Chondrocyte (in vitro differentiated cells): ENCODE measurements around the gene MEGF10. TPM values are rescaled to one million over a fixed set of nuclear protein-coding genes. Genes with fewer than 3 reads are reported as not detected.

Experiments used
- DNase-seq: peaks from one replicate; pipeline ENCODE4 v3.0.0; 2021; ENCODE audit warnings: mixed read lengths, low spot score
- H3K27ac Mint-ChIP-seq: one replicate; pipeline ENCODE4 v1.8.0; 2021; ENCODE audit warnings: mild to moderate bottlenecking, moderate library complexity, mixed read lengths; ENCODE audit not compliant: unreplicated experiment
- H3K27me3 Mint-ChIP-seq: 2 replicates; pipeline ENCODE4 v1.8.0; 2021; ENCODE audit warnings: low read depth, mixed read lengths
- H3K36me3 Mint-ChIP-seq: 2 replicates; pipeline ENCODE4 v1.8.0; 2021; ENCODE audit warnings: low read depth, mixed read lengths
- H3K4me1 Mint-ChIP-seq: 2 replicates; pipeline ENCODE4 v1.8.0; 2021; ENCODE audit warnings: low read depth, mild to moderate bottlenecking, mixed read lengths
- H3K4me3 Mint-ChIP-seq: one replicate; pipeline ENCODE4 v1.8.0; 2021; ENCODE audit warnings: mild to moderate bottlenecking, moderate library complexity, mixed read lengths; ENCODE audit not compliant: unreplicated experiment
- H3K9me3 Mint-ChIP-seq: 2 replicates; pipeline ENCODE4 v1.8.0; 2021; ENCODE audit warnings: low read depth, mixed read lengths
- total RNA-seq: library from RNA; stranded (reverse); gene quantifications from 3 replicates; pipeline ENCODE4 v1.2.1, GENCODE V29; 2021
- TF ChIP-seq, protein P1 (sequence below): fragments of 200-600 bp; sonication (generic); IDR thresholded peaks from 2 replicates; pipeline ENCODE4 v1.5.0; 2021; ENCODE audit warnings: antibody characterized with exemption, mild to moderate bottlenecking, moderate library complexity

Gene MEGF10
- total RNA-seq, 1 donor from 2014 or later: 6.6 TPM

DNA sequence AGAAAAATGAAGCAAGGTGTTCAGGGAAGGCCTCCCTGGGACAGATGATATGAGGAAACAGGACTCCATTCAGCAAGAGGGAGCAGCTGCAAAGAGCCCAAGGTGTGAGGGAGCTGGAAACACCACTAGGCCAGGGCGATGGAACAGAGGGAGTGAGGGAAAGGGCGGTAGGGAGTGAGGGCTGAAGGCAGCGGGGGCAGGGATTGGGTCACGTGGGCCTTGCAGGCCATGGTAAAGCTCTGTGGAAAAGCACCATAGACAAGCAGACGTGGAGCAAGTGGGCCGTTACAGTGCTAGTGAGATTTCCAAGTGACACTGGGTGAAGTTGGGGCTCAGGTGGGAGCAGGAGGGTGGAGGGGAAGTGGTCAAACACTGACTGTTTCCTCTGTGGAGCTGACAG, 216.0 kb downstream of the MEGF10 start:
- H3K36me3 Mint-ChIP-seq: no peaks in the 10 kb centered on the region
- DNase-seq: no peak
- TF ChIP-seq, protein P1, sequence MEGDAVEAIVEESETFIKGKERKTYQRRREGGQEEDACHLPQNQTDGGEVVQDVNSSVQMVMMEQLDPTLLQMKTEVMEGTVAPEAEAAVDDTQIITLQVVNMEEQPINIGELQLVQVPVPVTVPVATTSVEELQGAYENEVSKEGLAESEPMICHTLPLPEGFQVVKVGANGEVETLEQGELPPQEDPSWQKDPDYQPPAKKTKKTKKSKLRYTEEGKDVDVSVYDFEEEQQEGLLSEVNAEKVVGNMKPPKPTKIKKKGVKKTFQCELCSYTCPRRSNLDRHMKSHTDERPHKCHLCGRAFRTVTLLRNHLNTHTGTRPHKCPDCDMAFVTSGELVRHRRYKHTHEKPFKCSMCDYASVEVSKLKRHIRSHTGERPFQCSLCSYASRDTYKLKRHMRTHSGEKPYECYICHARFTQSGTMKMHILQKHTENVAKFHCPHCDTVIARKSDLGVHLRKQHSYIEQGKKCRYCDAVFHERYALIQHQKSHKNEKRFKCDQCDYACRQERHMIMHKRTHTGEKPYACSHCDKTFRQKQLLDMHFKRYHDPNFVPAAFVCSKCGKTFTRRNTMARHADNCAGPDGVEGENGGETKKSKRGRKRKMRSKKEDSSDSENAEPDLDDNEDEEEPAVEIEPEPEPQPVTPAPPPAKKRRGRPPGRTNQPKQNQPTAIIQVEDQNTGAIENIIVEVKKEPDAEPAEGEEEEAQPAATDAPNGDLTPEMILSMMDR: no peak
- H3K27me3 Mint-ChIP-seq: peaks cover 3% of the 10 kb centered on the region
- H3K27ac Mint-ChIP-seq: no peak overlapping the region
- H3K4me1 Mint-ChIP-seq: no peaks in the 10 kb centered on the region
- no peak overlapping the region for H3K4me3 Mint-ChIP-seq
- no peaks in the 10 kb centered on the region for H3K9me3 Mint-ChIP-seq

DNA sequence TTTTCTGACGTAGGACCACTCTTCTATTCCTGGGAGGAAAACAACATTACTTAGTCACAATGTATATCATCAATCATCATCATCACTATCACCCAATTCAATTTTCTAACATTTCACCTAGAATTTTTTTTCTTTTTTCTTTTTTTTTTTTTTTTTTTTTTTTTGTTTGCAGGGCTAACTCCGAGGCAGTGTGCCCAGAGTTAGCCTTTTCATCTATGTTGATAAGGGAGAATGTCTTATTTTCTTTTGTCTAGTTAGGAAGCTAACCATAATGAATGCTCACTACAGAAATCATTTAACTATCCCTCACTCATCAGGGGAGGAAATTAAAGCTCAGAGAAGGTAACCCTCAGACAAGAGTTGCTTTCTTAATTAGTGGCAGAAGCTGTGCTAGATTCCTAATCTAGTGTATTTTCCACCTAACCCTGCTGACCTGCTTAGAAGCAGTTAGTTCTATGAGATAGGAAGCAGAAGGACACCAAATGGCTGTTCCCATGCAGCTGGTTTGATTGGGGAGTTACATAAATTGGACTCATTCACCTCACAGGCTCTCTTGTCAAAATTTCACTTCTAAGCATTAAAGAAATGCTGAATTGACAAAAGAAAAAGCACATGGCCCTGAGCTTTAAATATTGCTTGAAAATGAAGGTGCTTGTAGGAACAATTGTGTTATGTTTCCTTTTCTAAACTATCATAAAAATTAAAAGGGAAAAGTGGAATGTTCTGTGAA, 218.2 kb downstream of the MEGF10 start:
- DNase-seq: no peak
- Mint-ChIP-seq H3K36me3 (no peaks in the 10 kb centered on the region), H3K4me1 (no peaks in the 10 kb centered on the region), H3K4me3 (no peak overlapping the region), H3K27ac (no peak overlapping the region), H3K9me3 (no peaks in the 10 kb centered on the region), H3K27me3 (peaks cover 5% of the 10 kb centered on the region)
- TF ChIP-seq, protein P1: no peak

Other genes with a start within 250 kb of the MEGF10 start
- gene C5orf63, start 217.3 kb upstream of the MEGF10 start, total RNA-seq: 0.46 to 0.77 TPM (median 0.50 TPM) in 3 replicates
- 106 to 133 TPM (median 109 TPM) in 3 replicates for gene PRRC1, start 226.8 kb downstream of the MEGF10 start, total RNA-seq